Osteoblast (primary cell): Measurements from ENCODE around the gene SERTAD1. TPM values are rescaled to one million over a fixed set of nuclear protein-coding genes. Genes with fewer than 3 reads are reported as not detected.
"Not testable (repeated sequence)": the region's sequence is repeated elsewhere in the genome, so short reads cannot be mapped to it uniquely, and the experiment has no call there.

Source experiments
- DNase-seq: peaks from one replicate; pipeline ENCODE4 v3.0.0; 2011; ENCODE audit warnings: low spot score, mixed read lengths; ENCODE audit not compliant: insufficient read length; ENCODE audit errors: missing footprints
- H2AFZ ChIP-seq: 2 replicates; pipeline ENCODE4 v1.6.0; 2011; ENCODE audit warnings: mild to moderate bottlenecking, low read length
- H3K27ac ChIP-seq: 2 replicates; pipeline ENCODE4 v1.5.1; 2011; ENCODE audit warnings: mild to moderate bottlenecking, low read depth, low read length, moderate library complexity
- H3K27me3 ChIP-seq: 2 replicates; pipeline ENCODE4 v1.6.0; 2012; ENCODE audit warnings: mild to moderate bottlenecking, control low read depth, inconsistent platforms, low read length, moderate library complexity; ENCODE audit not compliant: insufficient read depth
- H3K36me3 ChIP-seq: 2 replicates; pipeline ENCODE4 v1.5.1; 2011; ENCODE audit warnings: mild to moderate bottlenecking, low read length, control low read depth, moderate library complexity; ENCODE audit not compliant: insufficient read depth
- H3K4me1 ChIP-seq: 2 replicates; pipeline ENCODE4 v1.5.1; 2011; ENCODE audit warnings: mild to moderate bottlenecking, low read length, control low read depth, moderate library complexity; ENCODE audit not compliant: insufficient read depth
- H3K4me2 ChIP-seq: 2 replicates; pipeline ENCODE4 v1.6.0; 2011; ENCODE audit warnings: mild to moderate bottlenecking, low read length; ENCODE audit not compliant: insufficient read depth
- H3K4me3 ChIP-seq: fragments of 200-600 bp; sonication (generic); 3 replicates; pipeline ENCODE4 v1.5.1; 2012; ENCODE audit warnings: mild to moderate bottlenecking, low read length, inconsistent platforms; ENCODE audit not compliant: insufficient read depth
- H3K79me2 ChIP-seq: 2 replicates; pipeline ENCODE4 v1.6.0; 2012; ENCODE audit warnings: mild to moderate bottlenecking, low read length, control low read depth, inconsistent platforms; ENCODE audit not compliant: insufficient read depth
- H3K9me3 ChIP-seq: 2 replicates; pipeline ENCODE4 v1.5.1; 2011; ENCODE audit warnings: low read depth, low read length, control low read depth
- H4K20me1 ChIP-seq: 2 replicates; pipeline ENCODE4 v1.6.0; 2012; ENCODE audit warnings: mild to moderate bottlenecking, low read length, control low read depth; ENCODE audit not compliant: insufficient read depth
- CTCF ChIP-seq: IDR thresholded peaks from 2 replicates; pipeline ENCODE4 v1.5.1; 2011; ENCODE audit warnings: mild to moderate bottlenecking, low read depth, low read length, moderate library complexity; ENCODE audit errors: extremely low read depth
- total RNA-seq: library from RNA; depleted of rRNA; stranded (reverse); fragments of >200 nt; gene quantifications from 2 replicates; pipeline ENCODE4 v1.2.3, GENCODE V29; 2012

SERTAD1 gene
- total RNA-seq, 1 donor = 15.2 TPM

- peaks cover 5% of the 10 kb centered on the region for H3K4me1 ChIP-seq
- no peaks in the 10 kb centered on the region for H3K79me2 ChIP-seq
- H3K36me3 ChIP-seq = no peaks in the 10 kb centered on the region
- peak; percentile 66 for DNase-seq
- H3K9me3 ChIP-seq = no peaks in the 10 kb centered on the region
- H3K4me2 ChIP-seq = no peak overlapping the region
- H2AFZ ChIP-seq = no peak overlapping the region
- H3K27me3 ChIP-seq = no peaks in the 10 kb centered on the region
- H4K20me1 ChIP-seq = no peaks in the 10 kb centered on the region
- H3K4me3 ChIP-seq = no peak overlapping the region
- H3K27ac ChIP-seq = no peak overlapping the region
- TF ChIP-seq CTCF = no peak
These were observed 13.8 kb downstream of the SERTAD1 start for GRCh38 chr19:40411958-40412499.

GRCh38 chr19:40411125-40411842 is 14.5 kb downstream of the SERTAD1 start:
- no peaks in the 10 kb centered on the region for H3K79me2 ChIP-seq
- no peaks in the 10 kb centered on the region for H4K20me1 ChIP-seq

GRCh38 chr19:40410030-40410389 is 15.8 kb downstream of the SERTAD1 start:
- Histone ChIP-seq H2AFZ (no peak overlapping the region), H3K4me3 (no peak overlapping the region), H4K20me1 (no peaks in the 10 kb centered on the region), H3K4me2 (no peak overlapping the region), H3K9me3 (no peaks in the 10 kb centered on the region), H3K36me3 (no peaks in the 10 kb centered on the region), H3K27ac (no peak overlapping the region), H3K27me3 (no peaks in the 10 kb centered on the region), H3K79me2 (no peaks in the 10 kb centered on the region), H3K4me1 (no peaks in the 10 kb centered on the region)
- peak; percentile 84 for DNase-seq
- TF ChIP-seq CTCF = no peak

More at GRCh38 chr19:40411125-40411842, 14.5 kb downstream of the SERTAD1 start:
- no peak for TF ChIP-seq CTCF
- H2AFZ ChIP-seq = peak overlapping the region; percentile 47
- no peak overlapping the region for H3K27ac ChIP-seq
- no peaks in the 10 kb centered on the region for H3K36me3 ChIP-seq
- no peaks in the 10 kb centered on the region for H3K9me3 ChIP-seq
- DNase-seq = peak; percentile 62
- H3K4me1 ChIP-seq = no peaks in the 10 kb centered on the region
- no peak overlapping the region for H3K4me3 ChIP-seq
- H3K4me2 ChIP-seq = no peak overlapping the region
- H3K27me3 ChIP-seq = no peaks in the 10 kb centered on the region

- H3K4me3 ChIP-seq, H2AFZ ChIP-seq, H3K4me2 ChIP-seq, H3K4me1 ChIP-seq, H3K36me3 ChIP-seq, H3K79me2 ChIP-seq, H3K27me3 ChIP-seq, H4K20me1 ChIP-seq, H3K27ac ChIP-seq, DNase-seq, H3K9me3 ChIP-seq: not testable (repeated sequence)
These were observed 17.2 kb downstream of the SERTAD1 start for GRCh38 chr19:40408598-40408925.
